Erythroblast (primary cell): ENCODE data around the gene CELSR2.

Source experiments
- DNase-seq, 2 experiments: peaks; one replicate each; lab custom pipeline; 2025; lab: John Stamatoyannopoulos, UW
- GATA1 ChIP-seq: IDR thresholded peaks from 2 replicates; pipeline ENCODE4 v1.6.1; 2011; ENCODE audit warnings: low read depth, mild to moderate bottlenecking, control low read depth, low read length, moderate library complexity
- POLR2A ChIP-seq: IDR thresholded peaks from 2 replicates; pipeline ENCODE4 v1.6.1; 2011; ENCODE audit warnings: mild to moderate bottlenecking, low read length

CELSR2 gene

GRCh38 chr1:109312978-109313775 is 63.8 kb downstream of the CELSR2 start:
- DNase-seq = no peak

DNA sequence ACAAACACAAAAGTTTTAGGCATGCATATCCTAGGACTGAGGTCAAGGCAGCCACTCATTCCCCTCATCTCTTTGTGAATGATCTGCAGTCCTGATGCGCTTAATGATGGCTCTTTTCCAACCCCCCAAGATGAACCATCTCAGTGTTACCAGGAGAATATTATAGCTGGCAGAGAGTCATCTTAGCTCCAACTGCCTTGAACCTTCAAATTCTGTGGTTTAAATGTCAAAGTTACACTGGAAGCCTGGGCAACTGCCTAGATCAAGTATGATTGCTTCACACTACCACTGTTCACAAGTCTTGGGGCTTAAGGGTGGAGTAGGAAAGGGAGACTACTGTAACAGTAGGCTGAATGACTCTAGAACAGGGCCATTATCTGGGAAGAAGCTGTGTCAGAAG is 65.5 kb downstream of the CELSR2 start:
- TF ChIP-seq POLR2A = no peak
- no peak for TF ChIP-seq GATA1
- DNase-seq = no peak

More at GRCh38 chr1:109312978-109313775, 63.8 kb downstream of the CELSR2 start:
- TF ChIP-seq GATA1 (no peak), POLR2A (no peak)

GRCh38 chr1:109315288-109315687 is 65.9 kb downstream of the CELSR2 start:
- TF ChIP-seq POLR2A = no peak
- TF ChIP-seq GATA1 = no peak
- DNase-seq = no peak

- no peak for DNase-seq
- no peak for TF ChIP-seq GATA1
- no peak for TF ChIP-seq POLR2A
These were observed 67.2 kb downstream of the CELSR2 start for GRCh38 chr1:109316506-109316905.

GRCh38 chr1:109319114-109319513 is 69.8 kb downstream of the CELSR2 start:
- DNase-seq = no peak
- no peak for TF ChIP-seq GATA1
- TF ChIP-seq POLR2A = no peak

GRCh38 chr1:109322974-109323373 is 73.6 kb downstream of the CELSR2 start:
- no peak for DNase-seq
- no peak for TF ChIP-seq GATA1
- TF ChIP-seq POLR2A = no peak
